OCI-LY7 (cell line): ENCODE results near the gene EED. TPM values are rescaled to one million over a fixed set of nuclear protein-coding genes. Genes with fewer than 3 reads are reported as not detected.

Source experiments
- Bru-seq: library from RNA; stranded (reverse); fragments of 400-500 nt; gene quantifications from one replicate; lab custom pipeline; 2021; lab: Mats Ljungman, UMichigan
- BruChase-seq, 2 experiments: library from RNA; stranded (reverse); fragments of 400-500 nt; gene quantifications; one replicate each; lab custom pipeline; 2021; lab: Mats Ljungman, UMichigan
- BruUV-seq: library from RNA; stranded (reverse); fragments of 400-500 nt; replicated peaks from 2 replicates; lab custom pipeline; 2021; lab: Mats Ljungman, UMichigan
- CTCF ChIA-PET: fragments of 300-600 bp; sonication (Branson Sonifier 250); formaldehyde crosslinking; loops from one replicate; lab custom pipeline; 2022; ENCODE audit warnings: antibody characterized with exemption; ENCODE audit not compliant: unreplicated experiment; lab: Charles Lee
- POLR2A ChIA-PET: fragments of 300-600 bp; sonication (Branson Sonifier 250); formaldehyde crosslinking; loops from one replicate; lab custom pipeline; 2022; ENCODE audit warnings: antibody characterized with exemption; lab: Charles Lee
- DNase-seq: peaks from one replicate; pipeline ENCODE4 v3.0.0-alpha.2; 2015; ENCODE audit warnings: low spot score
- H2AFZ ChIP-seq: fragments of 200-600 bp; sonication (generic), shearing (Covaris generic); 2 replicates; pipeline ENCODE4 v1.6.1; 2014; ENCODE audit warnings: mild to moderate bottlenecking, antibody characterized with exemption, low read length, moderate library complexity
- H3K27ac ChIP-seq: fragments of 200-600 bp; sonication (generic); 2 replicates; pipeline ENCODE4 v1.5.1; 2014; ENCODE audit warnings: mixed run types, low read depth, mild to moderate bottlenecking, moderate library complexity, low read length, inconsistent platforms; ENCODE audit not compliant: poor library complexity, severe bottlenecking
- H3K36me3 ChIP-seq: fragments of 200-600 bp; sonication (generic); 2 replicates; pipeline ENCODE4 v1.6.1; 2014; ENCODE audit warnings: mild to moderate bottlenecking, antibody characterized with exemption, low read length, moderate library complexity, mixed read lengths; ENCODE audit not compliant: insufficient read depth
- H3K4me1 ChIP-seq: fragments of 200-600 bp; sonication (generic); 2 replicates; pipeline ENCODE4 v1.5.1; 2014; ENCODE audit warnings: mild to moderate bottlenecking, low read length; ENCODE audit not compliant: insufficient read depth, poor library complexity, severe bottlenecking
- H3K4me2 ChIP-seq: fragments of 200-600 bp; sonication (generic); 2 replicates; pipeline ENCODE4 v1.6.1; 2014; ENCODE audit warnings: mild to moderate bottlenecking, low read length
- H3K4me3 ChIP-seq: fragments of 200-600 bp; sonication (generic); 2 replicates; pipeline ENCODE4 v1.5.1; 2014; ENCODE audit warnings: mild to moderate bottlenecking, low read depth, low read length; ENCODE audit not compliant: poor library complexity, severe bottlenecking
- H3K79me2 ChIP-seq: fragments of 200-600 bp; sonication (generic); 2 replicates; pipeline ENCODE4 v1.6.1; 2016; ENCODE audit warnings: low read depth, mild to moderate bottlenecking, low read length, moderate library complexity, mixed read lengths; ENCODE audit not compliant: insufficient read depth
- H3K9me2 ChIP-seq: fragments of 200-600 bp; sonication (generic); 2 replicates; pipeline ENCODE4 v1.6.1; 2016; ENCODE audit warnings: mild to moderate bottlenecking, low read length, mixed read lengths; ENCODE audit not compliant: insufficient read depth
- H3K9me3 ChIP-seq: fragments of 200-600 bp; sonication (generic); 2 replicates; pipeline ENCODE4 v1.6.1; 2014; ENCODE audit warnings: mild to moderate bottlenecking, mixed run types, low read length, mixed read lengths
- H4K20me1 ChIP-seq: fragments of 200-600 bp; sonication (generic); 2 replicates; pipeline ENCODE4 v1.6.1; 2014; ENCODE audit warnings: mild to moderate bottlenecking, antibody characterized with exemption, low read length, moderate library complexity, mixed read lengths; ENCODE audit not compliant: insufficient read depth
- EZH2phosphoT487 ChIP-seq: fragments of 200-600 bp; sonication (generic); IDR thresholded peaks from 2 replicates; pipeline ENCODE4 v1.6.1; 2018; ENCODE audit warnings: low read depth, borderline replicate concordance, mild to moderate bottlenecking, mixed run types, antibody characterized with exemption, low read length, moderate library complexity, mixed read lengths
- intact Hi-C: fragments of 100-400 bp; cut with micrococcal nuclease; formaldehyde crosslinking; loops from one replicate; pipeline ENCODE4 v1.10.0; 2022; ENCODE audit not compliant: unreplicated experiment
- long read RNA-seq: library from polyadenylated mRNA; stranded (forward); transcript quantifications from one replicate; pipeline ENCODE4 v2.0.0, GENCODE V29; 2022
- total RNA-seq, 2 experiments: library from RNA; depleted of rRNA in 1 of 2; stranded (reverse); fragments of >200 nt in 1 of 2; shearing (Covaris generic) in 1 of 2; gene quantifications; 2 replicates each; pipeline ENCODE4 v1.2.3, GENCODE V29; 2014 to 2022
- TF ChIP-seq, protein P1 (sequence below): fragments of 200-600 bp; sonication (generic); conservative IDR thresholded peaks from 2 replicates; pipeline ENCODE4 v1.5.1; 2014; ENCODE audit warnings: mild to moderate bottlenecking, antibody characterized with exemption, low read length, moderate library complexity, mixed read lengths

Gene EED, protein sequence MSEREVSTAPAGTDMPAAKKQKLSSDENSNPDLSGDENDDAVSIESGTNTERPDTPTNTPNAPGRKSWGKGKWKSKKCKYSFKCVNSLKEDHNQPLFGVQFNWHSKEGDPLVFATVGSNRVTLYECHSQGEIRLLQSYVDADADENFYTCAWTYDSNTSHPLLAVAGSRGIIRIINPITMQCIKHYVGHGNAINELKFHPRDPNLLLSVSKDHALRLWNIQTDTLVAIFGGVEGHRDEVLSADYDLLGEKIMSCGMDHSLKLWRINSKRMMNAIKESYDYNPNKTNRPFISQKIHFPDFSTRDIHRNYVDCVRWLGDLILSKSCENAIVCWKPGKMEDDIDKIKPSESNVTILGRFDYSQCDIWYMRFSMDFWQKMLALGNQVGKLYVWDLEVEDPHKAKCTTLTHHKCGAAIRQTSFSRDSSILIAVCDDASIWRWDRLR
- total RNA-seq (2014; rRNA removed; shearing (Covaris generic)) (25.2 and 30.4 TPM in 2 replicates), total RNA-seq (2022) (34.4 and 40.2 TPM in 2 replicates), Bru-seq, nascent RNA (percentile 88 among the genes with signal in this experiment), BruChase-seq, experiment 1, labeled RNA remaining after a 6-hour chase (percentile 80 among the genes with signal in this experiment), BruChase-seq, experiment 2, labeled RNA remaining after a 2-hour chase (percentile 85 among the genes with signal in this experiment)
- long read RNA-seq, transcript EED-201 (12 exons, 2,223 nt) = major isoform, 61 of 97 reads
- long read RNA-seq, partial matches to known transcripts = 5 of 97 reads
- long read RNA-seq, other reads (novel, unspliced or antisense) = 26 of 97 reads

DNA sequence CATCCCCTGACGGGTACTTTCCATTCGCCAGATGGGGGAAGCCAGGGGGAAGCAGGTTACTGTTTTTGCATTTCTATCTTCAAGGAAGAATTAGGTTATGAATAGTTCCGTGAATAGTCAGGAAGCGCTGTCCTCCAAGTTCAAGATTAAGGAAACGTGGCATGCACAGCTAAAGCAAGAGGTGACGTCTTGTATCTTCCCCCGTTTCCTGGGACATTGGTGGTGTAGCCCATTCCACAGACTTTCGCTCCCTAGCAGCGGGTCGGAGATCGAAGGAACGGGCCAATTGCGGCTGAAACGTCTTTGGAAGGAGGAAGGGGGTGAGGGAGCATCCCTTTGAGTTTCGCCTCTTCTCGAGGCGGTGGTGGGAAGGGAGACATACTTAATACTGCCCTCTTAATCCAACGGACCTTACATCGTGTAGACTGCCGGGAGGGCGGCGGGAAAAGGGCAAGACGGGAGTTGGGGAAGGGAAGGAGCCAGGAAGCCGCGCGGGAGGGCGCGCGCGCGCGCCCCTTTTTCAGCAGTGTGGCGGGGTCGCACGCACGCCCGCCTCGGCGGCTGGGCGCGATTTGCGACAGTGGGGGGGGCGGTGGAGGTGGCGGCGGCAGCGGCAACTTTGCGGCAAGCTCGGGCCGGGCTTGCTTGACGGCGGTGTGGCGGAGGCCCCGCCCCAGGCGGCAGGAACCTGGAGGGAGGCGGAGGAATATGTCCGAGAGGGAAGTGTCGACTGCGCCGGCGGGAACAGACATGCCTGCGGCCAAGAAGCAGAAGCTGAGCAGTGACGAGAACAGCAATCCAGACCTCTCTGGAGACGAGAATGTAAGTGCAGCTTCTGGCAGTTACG is at the start of gene EED:
EED (plus strand) TSS at position 232 of the 847 bp plus-strand sequence; CDS start at position 709, 477 bp downstream.
- Histone ChIP-seq H3K4me2 (peak within 1 kb of the TSS; percentile 99), H3K4me3 (peak within 1 kb of the TSS; percentile 93), H4K20me1 (peaks cover 25% of the 10 kb centered on the region), H3K9me2 (no peaks in the 10 kb centered on the region), H3K36me3 (peaks cover 5% of the 10 kb centered on the region; the same call in 1 of the 2 replicates), H2AFZ (peak within 1 kb of the TSS; percentile 94), H3K79me2 (peaks cover 47% of the 10 kb centered on the region), H3K9me3 (no peaks in the 10 kb centered on the region), H3K4me1 (peaks cover 55% of the 10 kb centered on the region), H3K27ac (peak within 1 kb of the TSS; percentile 84)
- BruUV-seq = no TSS peak
- TF ChIP-seq, protein P1, sequence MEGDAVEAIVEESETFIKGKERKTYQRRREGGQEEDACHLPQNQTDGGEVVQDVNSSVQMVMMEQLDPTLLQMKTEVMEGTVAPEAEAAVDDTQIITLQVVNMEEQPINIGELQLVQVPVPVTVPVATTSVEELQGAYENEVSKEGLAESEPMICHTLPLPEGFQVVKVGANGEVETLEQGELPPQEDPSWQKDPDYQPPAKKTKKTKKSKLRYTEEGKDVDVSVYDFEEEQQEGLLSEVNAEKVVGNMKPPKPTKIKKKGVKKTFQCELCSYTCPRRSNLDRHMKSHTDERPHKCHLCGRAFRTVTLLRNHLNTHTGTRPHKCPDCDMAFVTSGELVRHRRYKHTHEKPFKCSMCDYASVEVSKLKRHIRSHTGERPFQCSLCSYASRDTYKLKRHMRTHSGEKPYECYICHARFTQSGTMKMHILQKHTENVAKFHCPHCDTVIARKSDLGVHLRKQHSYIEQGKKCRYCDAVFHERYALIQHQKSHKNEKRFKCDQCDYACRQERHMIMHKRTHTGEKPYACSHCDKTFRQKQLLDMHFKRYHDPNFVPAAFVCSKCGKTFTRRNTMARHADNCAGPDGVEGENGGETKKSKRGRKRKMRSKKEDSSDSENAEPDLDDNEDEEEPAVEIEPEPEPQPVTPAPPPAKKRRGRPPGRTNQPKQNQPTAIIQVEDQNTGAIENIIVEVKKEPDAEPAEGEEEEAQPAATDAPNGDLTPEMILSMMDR = no peak
- TF ChIP-seq EZH2phosphoT487 = no peak
- DNase-seq = peak; percentile 95
- ChIA-PET CTCF (interaction anchor here (0.6 kb wide), 2 partner anchors 74 to 1111 kb away, joined by 3 read pairs; no protein-coding TSS in a partner anchor), POLR2A (interaction anchor here (0.6 to 0.9 kb wide), 9 partner anchors 12 to 578 kb away, joined by 3 to 5 read pairs (median 4); no protein-coding TSS in a partner anchor)
- intact Hi-C loops = loop anchor here (1.0 to 10.0 kb wide), 6 partner anchors 42 to 790 kb away; partner anchors contain the start of genes CREBZF, HIKESHI, PICALM and TMEM126B

DNA sequence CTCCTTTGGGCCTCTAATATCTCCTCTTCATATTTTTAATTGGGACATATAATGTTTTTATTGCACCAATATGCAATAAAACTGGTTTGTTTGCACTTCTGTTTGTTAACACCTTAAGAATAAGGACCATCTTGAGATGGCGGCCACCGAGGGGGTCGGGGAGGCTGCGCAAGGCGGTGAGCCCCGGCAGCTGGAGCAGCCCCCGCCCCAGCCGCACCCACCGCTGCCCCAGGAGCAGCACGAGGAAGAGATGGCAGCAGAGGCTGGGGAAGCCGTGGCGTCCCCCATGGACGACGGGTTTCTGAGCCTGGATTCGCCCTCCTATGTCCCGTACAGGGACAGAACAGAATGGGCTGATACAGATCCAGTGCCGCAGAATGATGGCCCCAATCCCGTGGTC is 49.6 kb upstream of the EED start:
- no TSS peak for BruUV-seq
- H3K27ac ChIP-seq = no peak overlapping the region
- no peaks in the 10 kb centered on the region for H3K9me2 ChIP-seq
- intact Hi-C loops = no loop called here
- TF ChIP-seq, protein P1 = no peak
- no peak for TF ChIP-seq EZH2phosphoT487
- H3K4me1 ChIP-seq = peaks cover 23% of the 10 kb centered on the region
- H3K9me3 ChIP-seq = no peaks in the 10 kb centered on the region
- no peak for DNase-seq
- CTCF ChIA-PET = interaction anchor here (1.4 kb wide), 1 partner anchor 9 kb away, joined by 9 read pairs; no protein-coding TSS in a partner anchor
- no peak overlapping the region for H2AFZ ChIP-seq
- POLR2A ChIA-PET = interaction anchor here (0.5 to 1.2 kb wide), 4 partner anchors 21 to 810 kb away, joined by 3 to 4 read pairs (median 3); no protein-coding TSS in a partner anchor
- H3K36me3 ChIP-seq = no peaks in the 10 kb centered on the region
- no peak overlapping the region for H3K4me3 ChIP-seq
- no peaks in the 10 kb centered on the region for H3K79me2 ChIP-seq
- H4K20me1 ChIP-seq = no peaks in the 10 kb centered on the region
- no peak overlapping the region for H3K4me2 ChIP-seq
